ENCODE results near the gene PTPN4.

DNA sequence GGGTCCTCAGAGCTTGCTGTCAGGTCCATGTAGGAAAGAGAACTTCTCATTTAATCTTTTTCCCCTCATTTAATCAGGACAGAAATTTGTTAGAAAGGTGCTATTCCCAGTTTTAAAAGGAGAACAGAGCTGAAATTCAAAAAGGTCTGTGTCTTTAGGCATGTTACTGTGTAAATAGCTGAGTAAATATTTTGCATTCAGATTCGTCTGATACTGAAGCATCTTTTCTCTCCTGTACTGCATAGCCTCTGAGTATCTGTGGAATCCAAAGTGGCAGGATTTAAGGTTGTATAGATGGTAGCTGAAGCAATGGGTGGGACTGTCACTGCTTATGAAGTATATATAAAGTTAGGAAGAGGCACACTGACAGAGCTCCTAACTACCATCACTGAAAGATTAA lies 9.0 kb downstream of the PTPN4 start:
- TF ChIP-seq, protein P1, sequence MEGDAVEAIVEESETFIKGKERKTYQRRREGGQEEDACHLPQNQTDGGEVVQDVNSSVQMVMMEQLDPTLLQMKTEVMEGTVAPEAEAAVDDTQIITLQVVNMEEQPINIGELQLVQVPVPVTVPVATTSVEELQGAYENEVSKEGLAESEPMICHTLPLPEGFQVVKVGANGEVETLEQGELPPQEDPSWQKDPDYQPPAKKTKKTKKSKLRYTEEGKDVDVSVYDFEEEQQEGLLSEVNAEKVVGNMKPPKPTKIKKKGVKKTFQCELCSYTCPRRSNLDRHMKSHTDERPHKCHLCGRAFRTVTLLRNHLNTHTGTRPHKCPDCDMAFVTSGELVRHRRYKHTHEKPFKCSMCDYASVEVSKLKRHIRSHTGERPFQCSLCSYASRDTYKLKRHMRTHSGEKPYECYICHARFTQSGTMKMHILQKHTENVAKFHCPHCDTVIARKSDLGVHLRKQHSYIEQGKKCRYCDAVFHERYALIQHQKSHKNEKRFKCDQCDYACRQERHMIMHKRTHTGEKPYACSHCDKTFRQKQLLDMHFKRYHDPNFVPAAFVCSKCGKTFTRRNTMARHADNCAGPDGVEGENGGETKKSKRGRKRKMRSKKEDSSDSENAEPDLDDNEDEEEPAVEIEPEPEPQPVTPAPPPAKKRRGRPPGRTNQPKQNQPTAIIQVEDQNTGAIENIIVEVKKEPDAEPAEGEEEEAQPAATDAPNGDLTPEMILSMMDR (conservative IDR thresholded peaks at IDR 0.05) = no peak
- no peak for TF ChIP-seq ZFX (IDR thresholded peaks at IDR 0.05)
